Suprapubic skin (tissue), 3 donors: ENCODE data around the gene MCM9.

Source experiments
- CTCF ChIP-seq, 2 donors: fragments of 200-600 bp in 1 of 2; fragments of 450-650 bp in 1 of 2; sonication (generic) in 1 of 2; IDR thresholded peaks; one replicate each; pipeline ENCODE4 v1.5.1; 2016 to 2019; ENCODE audit warnings: antibody characterized with exemption in 2 of 2, mild to moderate bottlenecking in 1 of 2, moderate library complexity in 1 of 2
- POLR2A ChIP-seq, 2 donors: fragments of 450-650 bp; IDR thresholded peaks; one replicate each; pipeline ENCODE4 v1.6.1; 2017; ENCODE audit warnings: antibody characterized with exemption in 2 of 2, mild to moderate bottlenecking in 2 of 2, moderate library complexity in 2 of 2

GRCh38 chr6:118830691-118831090, 104.3 kb downstream of the MCM9 start:
- TF ChIP-seq POLR2A (IDR thresholded peaks at IDR 0.05) (no peak), CTCF (IDR thresholded peaks at IDR 0.05) (no peak)
